Measurements from ENCODE around the gene RHOH. TPM values are rescaled to one million over a fixed set of nuclear protein-coding genes. Genes with fewer than 3 reads are reported as not detected.

RHOH gene
- polyA plus RNA-seq, 1 donor (not counting 4 experiments of a cell fraction or from before 2014, with no cell fraction given): 0.04 TPM

GRCh38 chr4:40295572-40295971 is 98.7 kb downstream of the RHOH start:
- H3K4me1 ChIP-seq (ENCODE audit: control insufficient read depth, extremely low read depth, insufficient read depth, low read length): peaks cover 27% of the 10 kb centered on the region
- no peak for DNase-seq (ENCODE audit: low read depth, low spot score)
- peaks cover 8% of the 10 kb centered on the region for H3K9me3 ChIP-seq (ENCODE audit: control insufficient read depth, low read depth, low read length)
- H3K27me3 ChIP-seq (ENCODE audit: control insufficient read depth, extremely low read depth, insufficient read depth, low read length): no peaks in the 10 kb centered on the region
- FAIRE-seq: no peak
- H3K9me1 ChIP-seq (ENCODE audit: control insufficient read depth, extremely low read depth, insufficient read depth, low read length): no peaks in the 10 kb centered on the region
- dilution Hi-C loops (cut with MboI; ENCODE audit: extremely low pct_ligation_motif_present, low sequenced_read_pairs): no loop called here
- H3K36me3 ChIP-seq (ENCODE audit: control insufficient read depth in 2 of 2, extremely low read depth in 1 of 2, insufficient read depth in 2 of 2, low read length in 2 of 2): no peaks in the 10 kb centered on the region
- TF ChIP-seq, protein P1, sequence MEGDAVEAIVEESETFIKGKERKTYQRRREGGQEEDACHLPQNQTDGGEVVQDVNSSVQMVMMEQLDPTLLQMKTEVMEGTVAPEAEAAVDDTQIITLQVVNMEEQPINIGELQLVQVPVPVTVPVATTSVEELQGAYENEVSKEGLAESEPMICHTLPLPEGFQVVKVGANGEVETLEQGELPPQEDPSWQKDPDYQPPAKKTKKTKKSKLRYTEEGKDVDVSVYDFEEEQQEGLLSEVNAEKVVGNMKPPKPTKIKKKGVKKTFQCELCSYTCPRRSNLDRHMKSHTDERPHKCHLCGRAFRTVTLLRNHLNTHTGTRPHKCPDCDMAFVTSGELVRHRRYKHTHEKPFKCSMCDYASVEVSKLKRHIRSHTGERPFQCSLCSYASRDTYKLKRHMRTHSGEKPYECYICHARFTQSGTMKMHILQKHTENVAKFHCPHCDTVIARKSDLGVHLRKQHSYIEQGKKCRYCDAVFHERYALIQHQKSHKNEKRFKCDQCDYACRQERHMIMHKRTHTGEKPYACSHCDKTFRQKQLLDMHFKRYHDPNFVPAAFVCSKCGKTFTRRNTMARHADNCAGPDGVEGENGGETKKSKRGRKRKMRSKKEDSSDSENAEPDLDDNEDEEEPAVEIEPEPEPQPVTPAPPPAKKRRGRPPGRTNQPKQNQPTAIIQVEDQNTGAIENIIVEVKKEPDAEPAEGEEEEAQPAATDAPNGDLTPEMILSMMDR (optimal IDR thresholded peaks at IDR 0.05 in 1 of 3, IDR thresholded peaks at IDR 0.05 in 1 of 3, conservative IDR thresholded peaks at IDR 0.05 in 1 of 3; ENCODE audit: extremely low read depth in 1 of 3, insufficient read depth in 2 of 3, low read length in 3 of 3): no peak
- TF ChIP-seq EZH2 (IDR thresholded peaks at IDR 0.05; ENCODE audit: low read length): no peak
- H3K4me3 ChIP-seq (ENCODE audit: control insufficient read depth in 2 of 3, extremely low read depth in 1 of 3, insufficient read depth in 2 of 3, low read depth in 1 of 3, low read length in 3 of 3): no peak overlapping the region
- H2AFZ ChIP-seq (ENCODE audit: control insufficient read depth, low read length): no peak overlapping the region
- H3K9ac ChIP-seq (ENCODE audit: control insufficient read depth, extremely low read depth, insufficient read depth, low read length): no peak overlapping the region
- H4K20me1 ChIP-seq (ENCODE audit: control insufficient read depth, extremely low read depth, insufficient read depth, low read length): no peaks in the 10 kb centered on the region
- no peak overlapping the region for H3K4me2 ChIP-seq (ENCODE audit: control insufficient read depth, extremely low read depth, insufficient read depth, low read depth, low read length)
- H3K27ac ChIP-seq (ENCODE audit: control insufficient read depth, insufficient read depth, low read length): no peak overlapping the region
- no peaks in the 10 kb centered on the region for H3K79me2 ChIP-seq (ENCODE audit: control insufficient read depth, insufficient read depth, low read length)

Other genes starting within 250 kb of the RHOH start
- 38.5 to 56.0 TPM (median 40.4 TPM) in 3 replicates for gene PDS5A, start 219.1 kb upstream of the RHOH start, polyA plus RNA-seq
- gene N4BP2, start 140.2 kb upstream of the RHOH start, polyA plus RNA-seq: 1.3 to 2.7 TPM (median 1.9 TPM) in 3 replicates
- gene CHRNA9, start 138.3 kb downstream of the RHOH start, polyA plus RNA-seq: 0.02 to 0.37 TPM (median 0.03 TPM) in 3 replicates

Data from keratinocyte (primary cell).